Airway epithelial cell (primary cell): Measurements from ENCODE around the gene TMEM54. TPM values are rescaled to one million over a fixed set of nuclear protein-coding genes. Genes with fewer than 3 reads are reported as not detected.

Experiments
- total RNA-seq: library from RNA; depleted of rRNA; stranded (reverse); fragments of >200 nt; gene quantifications from 2 replicates; pipeline ENCODE4 v1.2.3, GENCODE V29; 2015

Gene TMEM54
- 308 and 320 TPM in 2 replicates for total RNA-seq

GRCh38 chr1:32900956-32901822, at the start of gene TMEM54:
TSS of gene TMEM54 (minus strand) at chr1:32901389. CDS start at chr1:32901238, 151 bp downstream.

GRCh38 chr1:32886004-32886827, 15.0 kb downstream of the TMEM54 start, which contains the start of gene HPCA:
TSS of gene HPCA (plus strand) at chr1:32886491. CDS start at chr1:32888899, 2,408 bp downstream.

GRCh38 chr1:32870615-32871363, 30.4 kb downstream of the TMEM54 start, which contains the start of gene FNDC5:
TSS of gene FNDC5 (minus strand) at chr1:32870912.

Other genes starting within 250 kb of the TMEM54 start
- gene SYNC, start 198.6 kb downstream of the TMEM54 start, total RNA-seq = 6.7 and 8.7 TPM in 2 replicates
- gene YARS1, start 84.0 kb downstream of the TMEM54 start, total RNA-seq = 66.5 and 101 TPM in 2 replicates
- 9.7 and 14.5 TPM in 2 replicates for gene S100PBP, start 83.7 kb downstream of the TMEM54 start, total RNA-seq
- not detected in 2 replicates for gene FNDC5, start 30.5 kb downstream of the TMEM54 start, total RNA-seq
- gene HPCA, start 14.9 kb downstream of the TMEM54 start, total RNA-seq = not detected in 2 replicates
- gene RNF19B, start 63.4 kb upstream of the TMEM54 start, total RNA-seq = 21.4 and 25.7 TPM in 2 replicates
- 207 and 278 TPM in 2 replicates for gene AK2, start 135.5 kb upstream of the TMEM54 start, total RNA-seq
- gene AZIN2, start 179.8 kb upstream of the TMEM54 start, total RNA-seq = 2.8 and 3.1 TPM in 2 replicates